M059J (cell line): ENCODE measurements around the gene PLA2R1. TPM values are rescaled to one million over a fixed set of nuclear protein-coding genes. Genes with fewer than 3 reads are reported as not detected.
A peak's percentile ranks its signal among the peaks of the same experiment; 100 is the strongest.
"Not testable (repeated sequence)": the region's sequence is repeated elsewhere in the genome, so short reads cannot be mapped to it uniquely, and the experiment has no call there.

Source experiments
- DNase-seq: peaks from one replicate; pipeline ENCODE4 v3.0.0-alpha.2; 2012; ENCODE audit warnings: low read depth
- total RNA-seq: library from RNA; depleted of rRNA; stranded (reverse); fragments of >200 nt; shearing (Covaris generic); gene quantifications from 2 replicates; pipeline ENCODE4 v1.2.3, GENCODE V29; 2014

PLA2R1 gene
- total RNA-seq, 1 experiment from 2014 or later = 1.8 TPM

- DNase-seq = peak; percentile 24
Observed at GRCh38 chr2:159982842-159983785, 79.3 kb downstream of the PLA2R1 start.

GRCh38 chr2:159982270-159982669, 80.1 kb downstream of the PLA2R1 start:
- DNase-seq = peak; percentile 88

GRCh38 chr2:159976527-159977160, 85.8 kb downstream of the PLA2R1 start:
- no peak for DNase-seq

DNA sequence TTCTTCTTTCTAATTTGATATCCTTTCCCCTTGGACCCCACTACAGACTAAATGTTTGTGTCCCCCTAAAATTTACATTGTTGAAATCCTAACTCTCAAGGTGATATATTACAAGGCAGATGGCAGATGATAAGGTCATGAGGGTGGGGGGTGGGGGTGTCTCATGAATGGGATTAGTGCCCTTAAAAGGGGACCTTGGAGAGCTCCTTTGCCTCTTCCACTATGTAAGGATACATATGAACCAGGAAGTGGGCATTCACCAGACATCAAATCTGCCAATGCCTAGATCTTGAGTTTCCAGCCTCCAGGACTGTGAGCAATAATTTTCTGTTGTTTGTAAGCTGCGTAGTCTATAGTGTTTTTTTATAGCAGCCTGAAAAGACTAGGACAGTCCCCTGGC, 89.1 kb downstream of the PLA2R1 start:
- no peak for DNase-seq

DNA sequence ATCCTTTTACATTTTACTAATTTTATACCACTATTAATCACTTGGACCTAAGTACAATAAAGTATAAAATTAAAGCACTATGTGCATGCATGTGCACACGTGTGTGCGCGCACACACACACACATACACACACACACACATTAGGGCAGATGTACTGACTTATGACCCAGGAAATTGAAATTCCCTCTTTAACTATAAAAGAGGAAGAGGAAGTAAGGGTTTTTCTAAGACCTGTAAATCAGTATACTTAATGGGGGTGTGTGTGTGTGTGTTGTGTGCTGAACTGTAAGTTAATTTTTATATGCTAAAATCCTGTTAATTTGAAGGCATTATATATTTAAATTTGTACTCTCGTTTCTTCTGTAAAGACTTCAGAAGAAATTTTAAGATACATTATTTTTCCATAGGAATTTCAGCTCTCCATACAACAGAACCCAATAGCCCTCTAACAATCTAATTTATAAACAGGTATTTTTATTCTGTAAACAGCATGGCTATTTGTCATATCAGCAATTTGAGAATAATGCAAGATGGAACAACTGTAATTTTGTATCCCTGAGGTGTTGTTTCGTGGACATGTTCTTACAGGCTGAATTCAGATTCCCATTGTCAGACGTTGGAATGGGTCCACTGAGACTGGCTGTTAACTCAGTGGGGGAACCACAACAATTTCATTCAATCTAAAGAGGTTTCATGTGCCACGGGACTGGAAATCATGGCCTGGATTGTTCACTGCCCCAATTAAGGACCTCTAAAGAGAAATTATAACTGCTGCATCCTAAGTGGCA, 90.9 kb downstream of the PLA2R1 start:
- DNase-seq = no peak

DNA sequence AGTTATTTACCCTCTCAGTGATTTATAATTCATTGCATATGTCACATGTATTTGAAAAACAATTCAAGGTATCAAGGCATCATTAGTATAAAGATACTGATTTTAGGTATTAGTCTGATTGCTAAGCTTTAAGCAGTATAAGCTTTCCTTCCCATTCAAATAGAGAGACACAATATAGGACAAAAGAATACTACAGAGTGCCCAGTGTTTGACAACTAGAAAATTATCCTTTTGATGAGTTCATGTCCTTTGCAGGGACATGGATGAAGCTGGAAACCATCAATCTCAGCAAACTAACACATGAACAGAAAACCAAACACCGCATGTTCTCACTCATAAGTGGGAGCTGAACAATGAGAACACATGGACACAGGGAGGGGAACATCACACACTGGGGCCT, 91.9 kb downstream of the PLA2R1 start:
- not testable (repeated sequence) for DNase-seq

- DNase-seq = peak; percentile 49
Observed at GRCh38 chr2:159968279-159968900, 94.0 kb downstream of the PLA2R1 start.

DNA sequence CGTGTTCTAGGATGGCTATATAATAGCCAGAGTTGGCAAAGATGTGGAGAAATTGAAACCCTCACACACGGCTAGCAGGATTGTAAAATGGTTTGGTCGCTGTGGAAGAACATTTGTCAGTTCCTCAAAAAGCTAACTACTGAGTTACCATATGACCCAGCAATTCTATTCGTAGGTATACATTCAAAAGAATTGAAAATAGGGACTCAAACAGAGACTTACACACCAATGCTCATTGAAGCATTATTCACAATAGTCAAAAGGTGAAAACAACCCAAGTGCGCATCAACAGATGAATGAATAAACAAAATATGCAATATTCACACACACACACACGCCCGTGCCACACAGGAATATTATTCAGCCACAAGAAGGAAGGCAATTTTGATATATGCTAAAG, 98.7 kb downstream of the PLA2R1 start:
- no peak for DNase-seq

- DNase-seq = not testable (repeated sequence)
Observed at GRCh38 chr2:159962513-159962912, 99.9 kb downstream of the PLA2R1 start.

- DNase-seq = no peak
Observed at GRCh38 chr2:159961451-159961850, 101.0 kb downstream of the PLA2R1 start.

DNA sequence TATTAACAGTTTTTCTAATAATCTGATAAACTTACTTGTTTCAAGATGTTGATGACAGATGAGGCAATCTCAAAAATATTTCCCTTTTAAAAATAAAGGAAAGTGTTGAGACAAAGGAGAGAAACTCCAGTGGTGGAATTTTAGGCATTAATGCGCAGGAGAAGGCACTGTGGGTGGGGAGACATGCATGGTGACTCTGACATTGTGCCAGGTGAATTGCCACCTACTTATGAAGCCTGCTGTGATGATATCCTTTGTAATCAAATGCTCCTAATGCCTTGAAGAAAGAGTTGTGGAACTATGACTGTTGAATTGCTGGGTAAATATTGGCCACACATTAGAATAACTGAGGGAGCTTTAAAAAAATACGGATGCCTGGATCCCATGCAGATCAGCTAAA, 101.4 kb downstream of the PLA2R1 start:
- peak; percentile 9 for DNase-seq

DNA sequence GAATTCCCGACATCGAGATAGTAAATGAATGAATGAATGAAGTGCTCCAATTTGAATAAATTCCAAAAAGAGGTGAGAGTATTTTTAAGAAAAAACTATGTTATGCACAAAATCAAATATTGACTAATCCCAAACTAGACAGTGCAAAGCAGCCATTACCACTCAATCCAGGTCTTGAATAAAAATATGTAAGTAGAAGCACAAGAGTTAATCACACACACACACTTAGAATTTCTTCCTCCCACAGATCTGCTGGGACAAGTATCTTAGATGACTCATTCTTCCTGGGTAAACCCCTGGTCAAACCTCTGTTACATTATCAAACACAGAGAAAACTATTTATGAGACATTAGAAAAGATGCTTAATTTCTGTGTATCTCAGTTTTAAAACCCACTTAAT, 102.0 kb downstream of the PLA2R1 start:
- peak; percentile 81 for DNase-seq

- no peak for DNase-seq
Observed at GRCh38 chr2:159959136-159959535, 103.3 kb downstream of the PLA2R1 start.

- DNase-seq = no peak
Observed at GRCh38 chr2:159953136-159953823, 109.1 kb downstream of the PLA2R1 start.

- peak; percentile 36 for DNase-seq
Observed at GRCh38 chr2:159946326-159946999, 116.0 kb downstream of the PLA2R1 start.

DNA sequence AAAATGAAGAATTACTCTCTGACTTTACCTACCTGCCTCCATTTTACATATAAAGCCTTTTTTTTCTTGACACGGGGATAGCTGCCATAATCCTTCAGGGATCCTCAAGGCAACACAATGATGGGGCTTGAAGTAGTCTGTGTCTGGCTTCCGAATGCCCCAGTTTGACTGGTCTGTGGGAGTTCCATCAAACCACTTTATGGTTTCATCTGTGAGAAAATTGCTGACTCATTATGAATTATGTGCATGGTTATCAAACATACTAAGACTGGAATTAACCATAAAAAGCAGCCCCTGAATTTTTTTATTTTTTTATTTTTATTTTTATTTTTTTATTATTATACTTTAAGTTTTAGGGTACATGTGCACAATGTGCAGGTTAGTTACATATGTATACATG, 117.5 kb downstream of the PLA2R1 start:
- DNase-seq = no peak

DNA sequence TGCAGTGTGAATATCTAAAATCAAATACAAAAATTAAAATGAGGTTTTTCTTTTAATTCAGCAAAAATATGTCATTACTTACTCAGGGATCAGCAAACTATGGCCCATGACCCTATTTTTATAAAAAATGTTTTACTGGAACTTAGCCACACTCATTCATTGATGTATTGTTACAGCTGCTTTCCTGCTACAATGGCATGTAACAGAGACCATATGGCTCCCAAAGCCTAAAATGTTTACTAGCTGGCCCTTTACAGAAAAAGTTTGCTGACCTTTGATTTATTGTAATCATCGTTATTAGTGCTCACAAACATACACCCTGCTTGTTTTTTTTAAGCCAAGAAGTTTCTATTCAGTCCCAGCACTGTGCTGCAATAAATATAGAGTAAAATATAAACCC, 120.3 kb downstream of the PLA2R1 start:
- no peak for DNase-seq

- DNase-seq = no peak
Observed at GRCh38 chr2:159941729-159942128, 120.7 kb downstream of the PLA2R1 start.

- peak; percentile 36 for DNase-seq
Observed at GRCh38 chr2:159939946-159940345, 122.5 kb downstream of the PLA2R1 start.

DNA sequence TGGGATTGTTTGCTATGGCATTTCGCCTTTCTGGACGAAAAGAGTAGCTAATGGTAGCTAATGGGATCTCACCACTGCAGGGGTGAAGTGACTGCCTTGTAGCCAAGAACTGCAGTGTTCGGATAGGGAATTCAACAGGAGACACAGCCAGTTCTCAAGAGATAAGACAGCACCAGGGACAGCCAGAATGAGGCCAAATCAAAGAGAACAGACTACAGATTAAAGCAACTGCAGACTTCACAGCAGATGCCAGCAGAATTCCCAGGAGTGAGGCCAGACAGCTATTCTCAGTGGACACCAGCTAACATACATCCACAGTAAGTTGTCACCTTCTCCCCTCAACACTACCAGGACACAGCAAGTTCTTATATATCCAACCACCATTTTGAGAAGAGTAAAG, 124.0 kb downstream of the PLA2R1 start:
- no peak for DNase-seq

- peak; percentile 6 for DNase-seq
Observed at GRCh38 chr2:159936471-159936870, 125.9 kb downstream of the PLA2R1 start.
